ENCODE measurements around the gene OMP. TPM values are rescaled to one million over a fixed set of nuclear protein-coding genes. Genes with fewer than 3 reads are reported as not detected.

Gene OMP
- total and polyA plus RNA-seq, 8 donors: 0.61 to 0.78 (median 0.69) TPM; not detected in 5

DNA sequence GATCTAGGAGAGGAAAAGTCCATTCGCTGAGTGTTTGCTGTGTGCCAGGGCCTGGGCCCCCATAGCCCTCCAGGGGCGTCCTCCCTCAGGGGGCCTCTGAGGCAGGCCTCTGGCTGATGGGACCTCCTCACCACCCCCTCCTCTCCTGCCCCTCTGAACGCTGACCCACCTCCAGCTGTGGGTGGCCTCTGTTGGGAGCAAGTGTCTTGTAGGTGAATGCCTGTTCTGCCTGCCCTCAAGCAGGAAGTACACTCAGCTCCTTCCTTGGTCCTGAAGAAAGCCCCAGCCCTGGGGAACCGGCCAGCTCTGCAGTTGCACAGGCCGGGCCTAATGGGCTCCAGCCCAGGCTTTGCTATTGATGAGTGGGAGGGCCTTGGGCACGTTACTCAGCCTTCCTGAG is 28.9 kb downstream of the OMP start:
- H3K4me3 ChIP-seq: no peak overlapping the region
- ATAC-seq (no peak), FAIRE-seq (no peak), DNase-seq (peak in 1 of 6 donors; percentile 44)
- peaks cover 0 to 8% (median 5%) of the 10 kb centered on the region in 3 donors for H3K4me1 ChIP-seq
- H3K36me3 ChIP-seq: no peaks in the 10 kb centered on the region
- TF ChIP-seq, protein P1, sequence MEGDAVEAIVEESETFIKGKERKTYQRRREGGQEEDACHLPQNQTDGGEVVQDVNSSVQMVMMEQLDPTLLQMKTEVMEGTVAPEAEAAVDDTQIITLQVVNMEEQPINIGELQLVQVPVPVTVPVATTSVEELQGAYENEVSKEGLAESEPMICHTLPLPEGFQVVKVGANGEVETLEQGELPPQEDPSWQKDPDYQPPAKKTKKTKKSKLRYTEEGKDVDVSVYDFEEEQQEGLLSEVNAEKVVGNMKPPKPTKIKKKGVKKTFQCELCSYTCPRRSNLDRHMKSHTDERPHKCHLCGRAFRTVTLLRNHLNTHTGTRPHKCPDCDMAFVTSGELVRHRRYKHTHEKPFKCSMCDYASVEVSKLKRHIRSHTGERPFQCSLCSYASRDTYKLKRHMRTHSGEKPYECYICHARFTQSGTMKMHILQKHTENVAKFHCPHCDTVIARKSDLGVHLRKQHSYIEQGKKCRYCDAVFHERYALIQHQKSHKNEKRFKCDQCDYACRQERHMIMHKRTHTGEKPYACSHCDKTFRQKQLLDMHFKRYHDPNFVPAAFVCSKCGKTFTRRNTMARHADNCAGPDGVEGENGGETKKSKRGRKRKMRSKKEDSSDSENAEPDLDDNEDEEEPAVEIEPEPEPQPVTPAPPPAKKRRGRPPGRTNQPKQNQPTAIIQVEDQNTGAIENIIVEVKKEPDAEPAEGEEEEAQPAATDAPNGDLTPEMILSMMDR (IDR thresholded peaks at IDR 0.05): no peak
- intact Hi-C loops (cut with DNase I): no loop called here
- no peaks in the 10 kb centered on the region for H3K9me3 ChIP-seq
- peak overlapping the region in 3 of 4 donors; percentile 6 to 53 (median 24) for H3K27ac ChIP-seq
- no peaks in the 10 kb centered on the region for H3K27me3 ChIP-seq
- WGBS, 2 donors: 62 to 70% methylated on average over 5 to 6 of the region's 6 CpGs

DNA sequence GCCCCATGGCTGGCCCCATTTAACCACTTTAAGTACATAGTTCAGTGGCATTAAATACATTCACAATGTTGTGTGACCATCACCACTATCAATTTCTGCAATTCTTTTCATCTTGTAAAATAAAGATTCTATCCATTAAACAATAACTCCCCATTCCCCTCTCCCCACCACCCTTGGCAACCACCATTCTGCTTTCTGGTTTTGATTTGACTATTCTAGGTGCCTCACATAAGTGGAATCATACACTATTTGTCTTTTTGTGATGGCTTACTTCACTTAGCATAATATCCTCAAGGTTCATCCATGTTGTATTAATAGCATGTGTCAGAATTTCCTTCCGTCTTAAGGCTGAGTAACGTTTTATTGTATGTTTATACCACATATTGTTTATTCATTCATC is 32.4 kb downstream of the OMP start:
- no peak for DNase-seq
- intact Hi-C loops (cut with DNase I): loop anchor here in 1 of 3 donors (5.0 kb wide), 1 partner anchor 47 kb away; no protein-coding TSS in a partner anchor
- no peak for FAIRE-seq

GRCh38 chr11:77136074-77136473 is 33.4 kb downstream of the OMP start:
- H3K36me3 ChIP-seq: no peaks in the 10 kb centered on the region
- no peaks in the 10 kb centered on the region for H3K9me3 ChIP-seq
- 87 to 88% methylated on average over 8 of the region's 8 CpGs for WGBS, 2 donors
- FAIRE-seq (no peak), DNase-seq (no peak), ATAC-seq (no peak)
- H3K27ac ChIP-seq: no peak overlapping the region
- H3K4me3 ChIP-seq: no peak overlapping the region
- TF ChIP-seq, protein P1 (IDR thresholded peaks at IDR 0.05): no peak
- H3K27me3 ChIP-seq: no peaks in the 10 kb centered on the region
- intact Hi-C loops (cut with DNase I): loop anchor here in 1 of 3 donors (5.0 kb wide), 1 partner anchor 46 kb away; no protein-coding TSS in a partner anchor
- peaks cover 0 to 13% (median 0%) of the 10 kb centered on the region in 3 donors for H3K4me1 ChIP-seq

More for the DNA sequence above, 32.4 kb downstream of the OMP start:
- H3K36me3 ChIP-seq: no peaks in the 10 kb centered on the region
- H3K9me3 ChIP-seq: no peaks in the 10 kb centered on the region
- peaks cover 0 to 3% (median 0%) of the 10 kb centered on the region in 3 donors for H3K4me1 ChIP-seq
- H3K27ac ChIP-seq: no peak overlapping the region
- 17 to 29% methylated on average over 2 of the region's 2 CpGs for WGBS, 2 donors
- no peaks in the 10 kb centered on the region for H3K27me3 ChIP-seq
- H3K4me3 ChIP-seq: no peak overlapping the region
- TF ChIP-seq, protein P1 (IDR thresholded peaks at IDR 0.05): no peak
- ATAC-seq: no peak

- Histone ChIP-seq H3K4me1 (peaks cover 0 to 15% (median 0%) of the 10 kb centered on the region in 3 donors), H3K9me3 (no peaks in the 10 kb centered on the region), H3K27ac (no peak overlapping the region), H3K4me3 (no peak overlapping the region), H3K36me3 (no peaks in the 10 kb centered on the region), H3K27me3 (no peaks in the 10 kb centered on the region)
- 77% methylated on average over 12 of the region's 12 CpGs for WGBS, 2 donors
- TF ChIP-seq, protein P1 (IDR thresholded peaks at IDR 0.05): no peak
- intact Hi-C loops (cut with DNase I): loop anchor here in 1 of 3 donors (5.0 kb wide), 1 partner anchor 45 kb away; no protein-coding TSS in a partner anchor
- DNase-seq (no peak), ATAC-seq (no peak), FAIRE-seq (no peak)
These were observed 34.3 kb downstream of the OMP start for GRCh38 chr11:77136784-77137420.

GRCh38 chr11:77137421-77137820 is 34.8 kb downstream of the OMP start:
- no peaks in the 10 kb centered on the region for H3K36me3 ChIP-seq

More at GRCh38 chr11:77137421-77137820, 34.8 kb downstream of the OMP start:
- DNase-seq (peak in 1 of 6 donors; percentile 57), FAIRE-seq (no peak), ATAC-seq (no peak)
- intact Hi-C loops (cut with DNase I): loop anchor here in 1 of 3 donors (5.0 kb wide), 1 partner anchor 45 kb away; no protein-coding TSS in a partner anchor
- TF ChIP-seq, protein P1 (IDR thresholded peaks at IDR 0.05): no peak
- H3K9me3 ChIP-seq: no peaks in the 10 kb centered on the region
- 85 to 86% methylated on average over 9 to 11 of the region's 11 CpGs for WGBS, 2 donors
- peaks cover 0 to 15% (median 0%) of the 10 kb centered on the region in 3 donors for H3K4me1 ChIP-seq
- H3K27ac ChIP-seq: no peak overlapping the region
- no peaks in the 10 kb centered on the region for H3K27me3 ChIP-seq
- H3K4me3 ChIP-seq: no peak overlapping the region
